ENCODE measurements around the gene COMMD2.

COMMD2 gene

GRCh38 chr3:149703466-149703865 lies 48.8 kb downstream of the COMMD2 start:
- Histone ChIP-seq H3K9me3 (ENCODE audit: control insufficient read depth, low read length) (no peaks in the 10 kb centered on the region), H3K4me2 (ENCODE audit: low read length) (no peak overlapping the region), H3K27ac (no peak overlapping the region)

GRCh38 chr3:149702691-149703441 lies 49.4 kb downstream of the COMMD2 start:
- no peak for TF ChIP-seq CTCF (IDR thresholded peaks at IDR 0.05)
- Histone ChIP-seq H3K27me3 (ENCODE audit: control insufficient read depth, insufficient read depth, low read length) (no peaks in the 10 kb centered on the region), H3K4me1 (no peaks in the 10 kb centered on the region), H3K4me3 (ENCODE audit: low read depth, low read length) (no peak overlapping the region), H3K36me3 (ENCODE audit: control insufficient read depth, insufficient read depth, low read length) (no peaks in the 10 kb centered on the region), H3K9ac (no peak overlapping the region), H3K9me3 (ENCODE audit: control insufficient read depth, low read length) (no peaks in the 10 kb centered on the region), H2AFZ (peak overlapping the region; percentile 20), H3K79me2 (no peaks in the 10 kb centered on the region), H3K4me2 (ENCODE audit: low read length) (no peak overlapping the region), H3K27ac (no peak overlapping the region)

More at GRCh38 chr3:149703466-149703865, 48.8 kb downstream of the COMMD2 start:
- Histone ChIP-seq H3K4me1 (no peaks in the 10 kb centered on the region), H3K79me2 (no peaks in the 10 kb centered on the region), H3K9ac (no peak overlapping the region), H3K36me3 (ENCODE audit: control insufficient read depth, insufficient read depth, low read length) (no peaks in the 10 kb centered on the region), H2AFZ (no peak overlapping the region), H3K27me3 (ENCODE audit: control insufficient read depth, insufficient read depth, low read length) (no peaks in the 10 kb centered on the region), H3K4me3 (ENCODE audit: low read depth, low read length) (no peak overlapping the region)
- no peak for TF ChIP-seq CTCF (IDR thresholded peaks at IDR 0.05)

GRCh38 chr3:149701977-149702350 lies 50.3 kb downstream of the COMMD2 start:
- no peaks in the 10 kb centered on the region for H3K79me2 ChIP-seq
- no peak overlapping the region for H3K9ac ChIP-seq
- H3K27ac ChIP-seq: no peak overlapping the region

GRCh38 chr3:149701206-149701976 lies 50.9 kb downstream of the COMMD2 start:
- H3K9ac ChIP-seq: no peak overlapping the region
- no peak overlapping the region for H3K27ac ChIP-seq
- no peak overlapping the region for H3K4me3 ChIP-seq (ENCODE audit: low read depth, low read length)
- no peak overlapping the region for H3K4me2 ChIP-seq (ENCODE audit: low read length)
- no peaks in the 10 kb centered on the region for H3K9me3 ChIP-seq (ENCODE audit: control insufficient read depth, low read length)
- no peaks in the 10 kb centered on the region for H3K36me3 ChIP-seq (ENCODE audit: control insufficient read depth, insufficient read depth, low read length)
- H3K79me2 ChIP-seq: no peaks in the 10 kb centered on the region
- no peak overlapping the region for H2AFZ ChIP-seq
- no peaks in the 10 kb centered on the region for H3K4me1 ChIP-seq
- no peak for TF ChIP-seq CTCF (IDR thresholded peaks at IDR 0.05)
- no peaks in the 10 kb centered on the region for H3K27me3 ChIP-seq (ENCODE audit: control insufficient read depth, insufficient read depth, low read length)

More at GRCh38 chr3:149701977-149702350, 50.3 kb downstream of the COMMD2 start:
- H3K36me3 ChIP-seq (ENCODE audit: control insufficient read depth, insufficient read depth, low read length): no peaks in the 10 kb centered on the region
- no peak overlapping the region for H2AFZ ChIP-seq
- H3K9me3 ChIP-seq (ENCODE audit: control insufficient read depth, low read length): no peaks in the 10 kb centered on the region
- H3K4me1 ChIP-seq: no peaks in the 10 kb centered on the region
- no peak overlapping the region for H3K4me2 ChIP-seq (ENCODE audit: low read length)
- no peak overlapping the region for H3K4me3 ChIP-seq (ENCODE audit: low read depth, low read length)
- no peak for TF ChIP-seq CTCF (IDR thresholded peaks at IDR 0.05)
- H3K27me3 ChIP-seq (ENCODE audit: control insufficient read depth, insufficient read depth, low read length): no peaks in the 10 kb centered on the region

All from parathyroid adenoma (tissue), 2 donors.